ENCODE measurements around the gene ST6GALNAC5.

GRCh38 chr1:76957961-76958360, 90.7 kb downstream of the ST6GALNAC5 start:
- TF ChIP-seq ZNF274 (IDR thresholded peaks at IDR 0.05; ENCODE audit: low read depth, low read length) = no peak
- no peak for TF ChIP-seq SUZ12 (IDR thresholded peaks at IDR 0.05; ENCODE audit: extremely low read depth, insufficient read depth, insufficient read length)
